Measurements from ENCODE around the gene MFAP3L.
"Not testable (repeated sequence)": the region's sequence is repeated elsewhere in the genome, so short reads cannot be mapped to it uniquely, and the experiment has no call there.

The MFAP3L gene

DNA sequence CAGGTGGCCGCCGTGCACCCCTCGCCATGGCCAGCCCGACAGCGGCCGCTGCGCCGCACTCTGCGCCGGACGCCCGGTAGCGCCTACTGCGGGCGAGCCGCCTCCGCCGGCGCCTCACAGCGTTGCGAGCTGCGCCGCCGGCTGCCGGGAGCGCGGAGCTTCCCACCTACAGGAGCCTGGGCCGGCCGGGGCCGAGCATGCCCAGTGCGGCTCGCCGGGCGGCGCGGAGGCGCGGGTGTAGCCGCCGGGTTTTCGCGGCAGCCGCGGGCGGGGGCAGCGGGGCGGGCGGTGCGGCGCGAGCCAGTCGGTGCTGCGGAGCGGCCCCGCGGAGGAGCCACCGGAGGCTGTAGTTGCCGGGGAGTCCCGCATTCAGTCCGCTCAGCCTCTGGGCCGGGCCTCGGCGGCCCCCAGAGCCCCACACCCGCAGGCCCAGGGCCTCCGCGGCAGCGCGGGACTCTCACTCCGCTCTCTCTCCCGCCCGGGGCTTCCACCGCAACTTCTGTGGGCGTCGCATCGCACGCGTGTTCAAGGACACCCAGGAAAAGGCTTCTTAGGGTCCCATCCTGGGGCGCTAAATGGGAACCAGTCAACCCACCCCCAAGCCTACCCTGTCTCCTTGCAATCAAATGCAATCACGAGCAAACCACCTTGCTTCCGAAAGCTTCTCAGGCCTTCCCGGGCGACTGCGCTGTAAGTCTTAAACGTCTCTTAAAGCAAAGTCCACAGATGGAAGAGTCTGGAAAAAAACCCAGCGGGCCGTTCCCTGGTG, at the start of gene MFAP3L:
Gene MFAP3L, minus strand, starts transcription at position 143 of the 769 bp plus-strand sequence. CDS start 20,518 bp downstream, outside the sequence.
- intact Hi-C loops (cut with DNase I): loop anchor here (5.0 kb wide), 2 partner anchors 219 to 414 kb away; partner anchors contain the start of gene NEK1
- DNase-seq: peak; percentile 81 to 98 (median 86)

DNA sequence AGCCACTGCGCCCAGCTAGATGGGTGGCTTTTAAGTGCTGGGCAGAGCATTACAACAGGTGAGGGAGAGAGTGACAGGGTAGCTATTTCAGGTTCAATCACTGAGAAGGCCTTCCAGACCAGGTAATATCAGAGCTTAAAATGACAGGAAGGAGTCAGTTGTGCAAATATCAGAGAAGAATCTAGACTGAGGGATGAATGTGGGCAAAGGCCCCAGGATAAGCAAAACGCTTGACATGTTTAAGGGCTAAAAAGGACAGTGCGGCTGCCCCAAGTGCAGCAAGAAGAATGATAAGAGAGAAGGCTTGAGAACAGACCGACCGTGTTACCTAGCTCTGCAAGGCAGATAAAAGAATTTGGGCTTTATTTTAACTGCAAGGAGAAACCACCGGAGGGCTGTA, 45.0 kb upstream of the MFAP3L start:
- intact Hi-C loops (cut with DNase I): no loop called here
- no peak for DNase-seq

DNA sequence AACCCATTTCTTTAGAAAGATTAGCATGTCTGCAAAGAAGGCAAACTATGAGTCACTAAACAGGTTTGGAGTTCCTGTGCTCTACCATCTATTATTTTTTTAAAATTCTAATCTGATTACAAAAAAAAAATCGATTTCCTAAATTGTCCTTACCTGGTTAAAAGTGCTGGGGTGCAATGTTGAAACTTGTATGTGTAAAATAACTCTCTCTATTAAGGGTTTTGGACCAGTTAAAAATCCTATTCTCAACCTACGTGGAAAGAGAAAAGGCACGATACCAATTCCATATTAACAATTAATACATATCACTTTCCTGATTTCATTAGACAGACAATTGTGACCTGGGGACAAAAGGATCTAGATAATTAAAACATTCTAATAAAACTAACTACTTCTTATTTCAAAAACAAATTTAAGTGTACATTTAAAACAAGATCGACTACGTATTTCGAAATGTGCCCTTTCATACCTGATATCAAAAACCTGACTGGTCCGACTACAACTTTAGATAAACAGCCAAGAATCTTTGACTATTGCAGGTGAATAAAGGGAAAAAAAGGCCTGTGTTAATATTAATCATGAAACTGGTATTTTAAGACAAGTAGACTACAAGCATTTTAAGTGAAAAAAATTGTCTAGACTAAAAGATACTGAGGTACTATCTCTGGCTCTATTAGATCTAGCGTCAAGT, 42.4 kb upstream of the MFAP3L start:
- no peak for DNase-seq
- intact Hi-C loops (cut with DNase I): no loop called here

DNA sequence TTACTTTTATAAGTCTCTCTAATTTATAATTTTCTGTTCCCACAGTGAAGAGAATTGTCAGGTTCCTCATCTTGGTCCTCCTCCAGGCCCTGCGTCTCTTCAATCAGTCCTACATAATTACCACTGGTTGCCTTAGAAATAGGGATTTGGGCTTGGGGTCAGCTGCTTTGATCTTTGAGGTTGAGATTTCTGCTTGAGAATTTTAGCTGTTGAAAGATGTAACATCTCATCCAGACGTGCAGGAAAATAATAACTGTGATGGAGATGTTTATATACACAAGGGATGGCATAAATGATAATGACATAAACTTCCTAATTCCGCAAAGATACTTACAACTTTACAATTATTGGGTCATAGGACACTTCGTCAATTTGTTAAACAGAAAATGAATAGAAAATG, 33.2 kb upstream of the MFAP3L start:
- DNase-seq: no peak
- intact Hi-C loops (cut with DNase I): no loop called here

DNA sequence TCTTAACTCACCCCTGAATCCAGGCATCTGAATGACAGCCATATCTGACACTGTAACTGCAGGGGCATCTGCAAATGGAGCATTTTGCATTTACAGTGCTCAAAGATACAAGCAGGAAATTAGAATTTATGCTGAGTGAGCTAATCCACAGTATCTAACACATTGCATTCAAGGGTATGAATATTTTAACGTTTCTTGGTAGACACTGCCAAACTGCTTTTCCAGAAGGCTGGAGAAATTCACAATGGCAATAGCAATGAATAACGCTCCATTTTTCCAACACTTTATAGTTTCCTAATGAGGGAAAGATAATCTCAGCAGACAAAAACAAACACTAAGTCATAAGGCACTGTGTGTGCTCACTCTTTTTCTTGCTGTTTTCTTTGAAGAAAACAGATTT, 32.6 kb upstream of the MFAP3L start:
- intact Hi-C loops (cut with DNase I): no loop called here
- DNase-seq: no peak

DNA sequence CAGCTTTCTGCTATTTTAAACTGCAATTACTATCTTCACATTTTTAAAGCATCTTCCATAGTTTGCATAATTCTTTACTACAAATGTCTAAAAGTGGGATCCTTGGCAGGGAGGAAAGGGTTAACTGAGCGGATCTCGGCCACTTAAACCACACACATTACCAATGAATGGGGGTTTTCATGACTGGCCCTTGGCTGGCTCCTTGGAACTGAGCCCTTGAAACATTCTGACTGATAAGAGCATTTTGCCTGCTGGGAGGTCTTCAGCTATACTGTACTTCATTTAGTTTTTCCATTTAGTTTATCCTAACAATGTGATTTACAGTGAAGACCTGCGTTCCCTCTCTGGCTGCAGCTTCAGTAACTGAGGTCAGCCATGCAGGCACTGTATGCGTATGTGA, 31.7 kb upstream of the MFAP3L start:
- intact Hi-C loops (cut with DNase I): no loop called here
- no peak for DNase-seq

DNA sequence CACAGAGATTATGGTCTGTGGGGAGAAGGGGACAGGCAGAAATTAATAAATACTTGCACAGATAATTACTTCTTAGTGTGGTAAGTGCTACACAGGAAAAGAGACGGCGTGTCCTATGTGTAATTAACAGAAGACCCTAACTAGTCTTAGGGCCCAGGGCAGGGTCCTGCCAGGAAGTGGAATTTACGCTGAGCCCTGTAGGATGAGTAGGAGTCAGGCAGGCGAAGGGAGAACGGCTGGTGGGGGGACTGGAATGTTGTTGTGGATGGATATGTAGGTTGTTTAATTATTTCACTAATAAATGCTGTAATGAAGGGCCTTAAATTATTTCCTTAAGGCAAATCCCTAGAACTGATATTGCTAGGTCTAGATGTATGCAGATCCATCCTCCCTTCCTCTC, 26.7 kb upstream of the MFAP3L start:
- DNase-seq: no peak
- intact Hi-C loops (cut with DNase I): loop anchor here (5.0 kb wide), 1 partner anchor 39 kb away; no protein-coding TSS in a partner anchor

DNA sequence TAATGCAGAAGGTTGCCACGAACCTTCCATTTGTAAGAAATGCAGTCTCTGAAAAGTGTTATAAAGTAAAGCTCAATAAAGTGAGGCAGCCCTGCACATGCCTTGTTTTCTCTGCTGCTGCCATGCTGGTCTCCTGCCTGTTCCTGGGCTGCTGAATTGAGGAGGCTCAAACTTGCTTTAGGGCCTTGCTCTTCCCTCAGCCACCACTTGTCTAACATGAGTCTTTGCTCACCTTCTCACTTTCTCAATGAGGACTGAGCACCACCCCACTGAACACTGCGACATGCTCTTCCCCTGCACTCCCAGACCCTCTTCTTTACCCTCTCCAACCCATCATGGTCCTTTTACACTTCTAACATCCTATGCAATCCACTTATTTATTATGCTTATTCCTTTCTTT, 25.2 kb upstream of the MFAP3L start:
- no peak for DNase-seq
- intact Hi-C loops (cut with DNase I): loop anchor here (5.0 kb wide), 1 partner anchor 41 kb away; no protein-coding TSS in a partner anchor

DNA sequence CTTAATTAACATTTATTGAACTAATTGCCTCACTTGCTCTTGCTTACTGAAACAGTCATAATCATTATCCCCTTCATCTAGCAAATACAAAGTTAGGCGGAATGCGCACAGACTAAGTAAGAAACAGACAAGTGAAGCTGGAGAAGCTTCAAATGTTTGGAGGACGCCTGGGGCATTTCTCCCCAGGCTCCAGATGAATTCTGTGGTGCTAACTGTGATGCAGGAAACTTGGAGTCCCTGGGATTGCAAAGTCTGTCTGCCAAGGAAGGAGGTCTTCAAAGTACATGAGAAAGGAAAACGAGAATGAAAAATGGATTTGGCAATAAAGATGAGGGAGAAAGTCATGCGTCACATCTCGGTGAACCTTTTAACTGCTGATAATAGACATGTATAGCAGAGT, 23.6 kb upstream of the MFAP3L start:
- intact Hi-C loops (cut with DNase I): loop anchor here (2.0 to 5.0 kb wide), 3 partner anchors 43 to 437 kb away; partner anchors contain the start of gene NEK1
- DNase-seq: no peak

DNA sequence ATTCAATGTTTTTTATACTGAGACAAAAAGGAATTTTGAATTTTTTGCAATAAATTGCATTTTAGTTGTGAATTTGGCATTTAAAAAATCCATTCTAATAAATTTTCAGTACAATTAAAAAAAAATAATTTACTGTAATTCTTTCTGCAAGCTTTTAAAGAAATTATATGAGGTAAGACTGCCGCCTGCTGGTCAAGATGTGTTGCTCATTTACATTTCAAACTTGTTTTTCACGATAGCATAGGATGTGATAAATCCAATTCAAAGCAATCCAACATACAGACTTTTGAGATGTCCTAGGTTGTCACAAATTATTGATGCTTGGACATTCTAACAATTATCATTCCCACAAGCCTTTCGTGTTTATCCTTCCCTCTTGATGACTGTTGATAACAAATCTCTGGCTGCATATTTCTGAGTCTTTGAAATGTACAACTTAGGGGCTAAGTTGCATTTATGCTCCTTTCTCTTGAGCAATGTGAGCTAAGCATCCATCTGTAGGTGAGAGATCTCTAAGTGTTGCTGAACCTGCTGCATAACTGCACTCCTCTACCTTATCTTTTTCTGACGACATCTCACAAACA, 21.7 kb upstream of the MFAP3L start:
- DNase-seq: peak in 6 of 10 donors; percentile 48 to 86 (median 57)
- intact Hi-C loops (cut with DNase I): loop anchor here (1.0 to 2.0 kb wide), 3 partner anchors 145 to 435 kb away; partner anchors contain the start of gene NEK1

DNA sequence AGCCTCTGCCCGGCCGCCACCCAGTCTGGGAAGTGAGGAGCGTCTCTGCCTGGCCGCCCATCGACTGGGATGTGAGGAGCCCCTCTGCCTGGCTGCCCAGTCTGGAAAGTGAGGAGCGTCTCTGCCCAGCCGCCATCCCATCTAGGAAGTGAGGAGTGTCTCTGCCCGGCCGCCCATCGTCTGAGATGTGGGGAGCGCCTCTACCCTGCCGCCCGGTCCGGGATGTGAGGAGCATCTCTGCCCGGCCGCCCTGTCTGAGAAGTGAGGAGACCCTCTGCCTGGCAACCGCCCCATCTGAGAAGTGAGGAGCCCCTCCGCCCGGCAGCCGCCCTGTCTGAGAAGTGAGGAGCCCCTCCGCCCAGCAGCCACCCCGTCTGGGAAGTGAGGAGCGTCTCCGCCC, 20.0 kb upstream of the MFAP3L start:
- DNase-seq; intact Hi-C loops (cut with DNase I): not testable (repeated sequence)

DNA sequence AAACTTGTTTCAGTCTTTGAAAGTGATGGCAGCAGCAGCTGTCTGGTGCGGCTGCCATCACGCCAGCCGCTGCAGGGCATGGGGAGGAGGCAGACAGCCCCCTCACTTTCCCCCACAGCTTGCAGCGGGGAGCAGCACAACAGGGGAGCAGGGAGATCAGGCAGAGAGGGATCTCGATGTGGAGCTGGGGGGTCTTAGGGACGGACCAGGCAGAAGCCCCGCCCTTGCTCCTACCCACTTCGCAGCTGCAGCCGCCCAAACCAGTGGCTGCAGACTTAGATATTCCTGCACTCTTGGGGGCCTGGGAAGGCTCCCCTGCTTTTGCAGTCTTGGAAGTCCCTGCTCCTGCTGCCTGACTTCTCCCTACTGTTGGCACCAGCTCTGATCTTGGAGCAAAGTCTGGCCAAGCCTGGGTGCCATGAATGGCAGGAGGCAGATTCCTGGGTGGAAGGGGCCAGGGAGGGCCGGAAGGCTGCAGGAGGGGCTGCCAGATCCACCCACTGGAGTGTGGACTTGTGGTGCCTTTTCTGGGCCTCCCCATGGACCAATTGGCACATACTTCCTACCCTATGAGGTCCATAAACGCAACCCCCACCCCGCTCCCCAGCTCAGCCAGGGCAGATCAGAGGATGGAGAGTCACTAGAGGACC, 14.0 kb upstream of the MFAP3L start:
- intact Hi-C loops (cut with DNase I): no loop called here
- no peak for DNase-seq

DNA sequence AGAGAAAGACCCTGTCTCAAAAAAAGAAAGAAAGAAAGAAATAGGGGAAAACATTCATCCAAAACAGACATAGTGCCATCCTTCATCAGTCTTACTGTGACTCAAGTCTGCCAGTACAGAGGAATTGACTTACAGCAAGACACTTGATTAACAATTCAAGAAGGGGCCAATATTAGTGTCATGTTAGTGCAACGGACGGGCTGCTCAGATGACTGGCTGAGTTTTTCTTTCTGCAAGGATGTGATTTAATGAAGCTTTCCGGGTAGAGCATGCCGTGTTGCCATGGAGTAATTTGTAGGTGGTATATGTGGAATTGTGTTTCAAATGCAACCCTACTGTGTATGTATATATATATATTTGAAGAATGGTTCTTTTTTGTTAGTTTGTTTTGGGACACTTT, 12.6 kb upstream of the MFAP3L start:
- DNase-seq: no peak
- intact Hi-C loops (cut with DNase I): no loop called here

DNA sequence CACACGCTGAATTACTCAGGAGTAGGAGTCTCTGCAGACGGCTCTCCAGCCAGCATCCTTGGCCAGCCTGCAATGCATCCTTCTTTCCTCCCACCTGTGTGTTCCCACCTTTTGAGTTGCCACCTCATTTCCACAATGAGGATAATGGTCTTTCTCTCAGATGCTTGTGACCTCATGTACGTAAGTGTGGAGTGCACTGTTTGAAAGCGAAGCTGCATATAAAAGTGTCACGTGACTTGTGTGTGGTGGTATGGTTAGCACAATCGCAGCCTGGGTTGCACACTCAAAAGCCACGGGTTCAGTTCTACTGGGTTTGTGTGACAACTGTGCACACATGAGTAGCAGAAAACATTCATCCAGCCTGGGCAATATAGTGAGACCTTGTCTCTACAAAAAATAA, 12.0 kb upstream of the MFAP3L start:
- intact Hi-C loops (cut with DNase I): no loop called here
- no peak for DNase-seq

DNA sequence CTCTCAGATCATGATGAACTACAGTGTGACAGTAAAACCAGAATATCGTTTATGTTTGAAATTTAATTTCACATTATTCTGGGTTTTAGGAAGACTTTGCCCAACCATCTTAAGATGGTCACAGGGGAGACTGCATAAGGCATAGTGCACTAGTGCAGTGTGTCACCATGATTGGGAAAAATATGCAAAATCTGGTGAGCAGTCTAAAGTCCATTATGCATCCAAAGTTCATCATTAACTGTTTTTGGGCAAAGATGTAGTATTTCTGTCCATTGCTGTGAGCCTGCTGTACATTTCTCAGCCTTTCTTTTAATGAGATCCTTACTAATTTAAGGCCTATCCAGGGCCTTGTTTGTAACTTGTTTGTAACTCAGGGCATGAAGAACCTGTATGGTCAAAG, 11.3 kb upstream of the MFAP3L start:
- intact Hi-C loops (cut with DNase I): no loop called here
- DNase-seq: no peak

DNA sequence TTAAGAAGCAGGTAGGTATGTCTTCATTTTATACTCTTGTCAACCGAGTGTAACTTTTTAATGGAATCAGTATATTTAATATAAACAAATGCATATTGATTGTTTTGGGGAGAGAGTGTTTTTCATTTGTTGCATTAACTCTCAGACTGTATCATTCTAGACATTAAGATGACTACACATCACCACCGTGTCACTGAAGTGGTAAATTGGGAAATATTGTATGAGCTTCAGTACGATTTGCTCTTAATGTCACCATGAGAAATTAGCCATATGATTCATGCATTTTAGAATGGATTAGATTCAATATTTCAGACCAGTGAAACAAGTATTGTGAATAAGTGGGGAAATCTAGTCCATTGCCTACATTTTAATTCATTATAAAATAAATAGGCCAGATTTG, 9.7 kb upstream of the MFAP3L start:
- intact Hi-C loops (cut with DNase I): no loop called here
- DNase-seq: no peak

DNA sequence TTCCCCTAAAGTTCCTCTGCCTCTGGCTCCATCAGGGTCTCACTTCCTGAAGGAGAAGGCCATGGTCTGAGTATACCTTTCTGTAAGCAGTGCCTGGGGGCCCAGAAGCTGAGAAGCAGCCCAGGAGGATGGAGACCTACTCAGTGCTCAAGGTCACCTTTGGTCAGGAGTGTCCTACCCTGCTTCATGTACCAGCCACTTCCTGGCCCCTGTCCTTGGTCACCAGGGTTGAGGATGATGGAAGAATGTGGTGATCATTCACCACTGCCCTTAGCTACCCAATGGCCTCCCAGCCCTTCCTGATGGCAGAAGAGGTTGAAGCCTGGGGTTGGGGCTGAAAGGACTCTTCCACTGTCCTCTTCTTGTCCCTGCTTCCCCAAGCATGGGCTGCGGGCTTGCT, 9.0 kb upstream of the MFAP3L start:
- DNase-seq: no peak
- intact Hi-C loops (cut with DNase I): no loop called here

DNA sequence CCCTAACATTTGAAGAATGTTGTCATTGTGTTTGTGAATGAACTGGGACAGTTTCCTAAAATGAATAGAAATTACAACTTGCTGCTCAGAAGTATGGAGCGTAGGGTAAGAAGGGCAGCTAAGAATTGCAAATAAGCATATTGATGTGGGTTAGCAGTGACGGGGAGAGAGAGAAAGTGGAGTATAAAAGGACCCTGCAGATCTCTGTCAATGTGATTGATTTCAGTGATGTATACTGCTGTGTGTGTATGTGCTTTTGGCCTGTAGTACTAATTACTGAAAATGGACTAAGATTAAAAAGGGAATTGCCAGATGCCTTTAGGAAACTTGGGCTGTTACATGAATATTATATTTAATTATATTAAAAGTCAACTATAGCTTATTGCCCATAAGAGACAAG, 7.8 kb upstream of the MFAP3L start:
- no peak for DNase-seq
- intact Hi-C loops (cut with DNase I): no loop called here

DNA sequence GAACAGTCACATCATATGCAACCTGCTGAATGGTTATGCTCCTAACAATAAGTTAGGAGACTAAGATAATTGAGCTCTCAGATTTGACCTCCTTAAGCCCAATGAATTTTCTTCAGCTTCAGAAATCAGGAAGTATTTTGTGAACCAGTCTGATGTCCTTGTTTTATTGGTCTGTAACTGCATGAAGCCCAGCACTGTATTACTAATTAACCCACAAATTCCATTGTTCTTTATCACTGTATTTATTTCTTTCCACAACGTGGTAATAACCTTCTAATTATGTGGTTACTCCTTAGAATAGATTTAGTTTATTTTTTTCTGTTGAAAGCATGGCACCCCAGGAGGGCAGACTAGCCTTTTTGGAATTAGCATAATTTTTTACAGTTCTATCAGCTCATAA, 3.9 kb upstream of the MFAP3L start:
- no peak for DNase-seq
- intact Hi-C loops (cut with DNase I): no loop called here

DNA sequence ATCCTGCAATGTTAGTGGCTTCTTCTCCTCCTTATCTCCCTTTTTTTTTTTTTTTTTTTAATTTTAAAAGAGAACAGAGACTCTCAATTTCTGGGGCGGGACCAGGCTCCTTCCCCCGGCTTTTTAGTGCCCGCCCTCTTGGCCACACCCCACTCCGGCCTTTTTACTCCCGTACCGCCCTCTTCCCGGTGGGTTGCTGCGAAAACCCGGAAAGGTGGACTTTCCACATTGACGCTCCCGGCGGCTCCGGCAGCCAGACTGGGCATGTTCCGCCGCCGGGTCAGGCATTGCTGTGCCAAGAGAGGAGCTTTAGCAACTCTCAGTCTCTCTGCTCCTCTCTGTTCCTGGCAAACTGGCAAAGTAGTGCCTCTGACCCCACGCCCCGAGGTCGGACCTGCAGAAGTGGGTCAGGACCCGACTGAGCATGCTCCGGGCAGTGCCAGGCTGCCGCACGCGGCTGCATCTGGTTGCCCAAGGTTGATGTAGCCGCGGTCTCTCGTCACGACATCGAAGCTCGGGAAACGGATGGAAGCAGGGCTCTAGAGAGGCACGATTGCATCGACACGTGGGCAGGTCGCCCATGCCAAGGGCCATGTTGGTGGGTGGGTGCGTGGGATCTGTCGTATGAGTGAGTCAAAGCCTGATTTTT, 1.1 kb upstream of the MFAP3L start:
- intact Hi-C loops (cut with DNase I): loop anchor here (5.0 kb wide), 2 partner anchors 220 to 415 kb away; partner anchors contain the start of gene NEK1
- DNase-seq: peak; percentile 87 to 98 (median 93)
